Measurements from ENCODE around the gene ULBP1.

DNA sequence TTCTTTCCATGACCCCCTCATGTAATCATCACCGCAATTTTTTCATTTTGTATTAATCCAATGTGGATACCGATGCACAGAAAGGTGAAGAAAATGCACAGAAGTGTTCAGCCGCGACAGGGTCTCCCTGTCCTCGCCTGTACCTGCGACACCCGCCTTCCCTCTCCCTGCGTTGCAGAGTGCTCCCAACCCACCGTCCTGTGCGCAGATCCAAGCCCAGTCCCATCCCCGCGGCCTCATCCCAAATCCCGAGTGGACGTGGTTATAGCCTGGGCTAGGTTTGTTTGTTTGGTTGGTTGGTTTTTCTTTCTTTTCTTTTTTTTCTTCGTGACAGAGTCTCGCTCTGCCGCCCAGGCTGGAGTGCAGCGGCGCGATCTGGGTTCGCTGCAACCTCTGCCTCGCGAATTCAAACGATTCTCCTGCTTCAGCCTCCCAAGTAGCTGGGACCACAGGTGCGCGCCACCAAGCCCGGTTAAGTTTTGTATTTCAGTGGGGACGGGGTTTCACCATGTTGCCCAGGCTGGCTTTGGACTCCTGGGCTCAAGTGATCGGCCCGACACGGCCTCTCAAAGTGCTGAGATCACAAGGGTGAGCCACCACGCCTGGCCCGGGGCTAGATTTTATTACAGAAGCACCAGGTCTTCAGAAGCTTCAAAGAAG lies 40.3 kb upstream of the ULBP1 start:
- TF ChIP-seq, protein P1, sequence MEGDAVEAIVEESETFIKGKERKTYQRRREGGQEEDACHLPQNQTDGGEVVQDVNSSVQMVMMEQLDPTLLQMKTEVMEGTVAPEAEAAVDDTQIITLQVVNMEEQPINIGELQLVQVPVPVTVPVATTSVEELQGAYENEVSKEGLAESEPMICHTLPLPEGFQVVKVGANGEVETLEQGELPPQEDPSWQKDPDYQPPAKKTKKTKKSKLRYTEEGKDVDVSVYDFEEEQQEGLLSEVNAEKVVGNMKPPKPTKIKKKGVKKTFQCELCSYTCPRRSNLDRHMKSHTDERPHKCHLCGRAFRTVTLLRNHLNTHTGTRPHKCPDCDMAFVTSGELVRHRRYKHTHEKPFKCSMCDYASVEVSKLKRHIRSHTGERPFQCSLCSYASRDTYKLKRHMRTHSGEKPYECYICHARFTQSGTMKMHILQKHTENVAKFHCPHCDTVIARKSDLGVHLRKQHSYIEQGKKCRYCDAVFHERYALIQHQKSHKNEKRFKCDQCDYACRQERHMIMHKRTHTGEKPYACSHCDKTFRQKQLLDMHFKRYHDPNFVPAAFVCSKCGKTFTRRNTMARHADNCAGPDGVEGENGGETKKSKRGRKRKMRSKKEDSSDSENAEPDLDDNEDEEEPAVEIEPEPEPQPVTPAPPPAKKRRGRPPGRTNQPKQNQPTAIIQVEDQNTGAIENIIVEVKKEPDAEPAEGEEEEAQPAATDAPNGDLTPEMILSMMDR (IDR thresholded peaks at IDR 0.05): no peak
- TF ChIP-seq POLR2A (IDR thresholded peaks at IDR 0.05): no peak
